Activated naive CD4-positive, alpha-beta T cell treated with anti-CD3 and anti-CD28 coated beads, Interleukin-2, amount 50 U/mL, for 24 hours (primary cell): ENCODE data around the gene IFT74.
"Not testable (repeated sequence)": the region's sequence is repeated elsewhere in the genome, so short reads cannot be mapped to it uniquely, and the experiment has no call there.

Source experiments
- H3K27ac Mint-ChIP-seq: one replicate; pipeline ENCODE4 v1.8.0; 2021; ENCODE audit warnings: mild to moderate bottlenecking, mixed read lengths
- H3K27me3 Mint-ChIP-seq: one replicate; pipeline ENCODE4 v1.8.0; 2021; ENCODE audit warnings: mixed read lengths
- H3K36me3 Mint-ChIP-seq: one replicate; pipeline ENCODE4 v1.8.0; 2021; ENCODE audit warnings: mixed read lengths
- H3K4me1 Mint-ChIP-seq: one replicate; pipeline ENCODE4 v1.8.0; 2021; ENCODE audit warnings: mixed read lengths
- H3K4me3 Mint-ChIP-seq: one replicate; pipeline ENCODE4 v1.8.0; 2021; ENCODE audit warnings: mild to moderate bottlenecking, mixed read lengths
- H3K9me3 Mint-ChIP-seq: one replicate; pipeline ENCODE4 v1.8.0; 2021; ENCODE audit warnings: mixed read lengths

The IFT74 gene

DNA sequence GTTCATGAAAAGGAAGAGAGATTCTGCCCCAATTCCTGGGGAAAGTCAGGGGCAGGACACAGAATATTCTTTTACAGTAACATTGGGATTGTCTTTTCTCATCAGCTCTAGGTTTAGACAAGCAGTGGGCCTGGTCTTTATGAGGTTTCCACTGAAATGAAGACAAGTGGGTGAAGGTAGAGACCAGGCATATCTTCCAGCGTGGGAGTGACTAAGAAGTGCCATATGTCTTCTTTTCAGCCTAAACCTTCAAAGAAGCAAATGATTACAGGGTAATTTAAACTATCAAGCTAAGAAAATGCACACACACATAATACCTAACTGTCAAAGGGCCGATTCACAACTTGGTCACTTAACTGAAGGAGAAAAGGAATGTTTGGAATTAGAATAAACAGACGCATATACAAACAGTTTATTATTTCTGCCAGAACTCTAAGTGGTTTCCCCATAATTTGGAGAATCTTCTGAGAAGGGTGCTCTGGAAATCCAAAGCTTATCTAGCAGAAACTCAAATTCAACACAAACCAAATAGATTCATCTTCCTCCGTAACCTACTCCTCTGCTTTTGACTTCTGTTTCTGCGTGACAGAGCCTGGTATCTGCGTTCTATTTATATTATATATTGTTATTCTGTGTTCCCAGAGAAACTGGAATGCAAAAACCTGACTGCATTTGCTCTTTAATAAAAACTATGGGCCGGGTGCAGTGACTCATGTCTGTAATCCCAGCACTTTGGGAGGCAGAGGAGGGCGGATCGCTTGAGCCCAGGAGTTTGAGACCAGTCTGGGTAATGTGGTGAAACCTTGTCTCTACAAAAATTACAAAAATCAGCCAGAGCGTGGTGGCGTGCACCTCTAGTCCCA, 130.8 kb downstream of the IFT74 start:
- Mint-ChIP-seq H3K4me1 (no peaks in the 10 kb centered on the region), H3K4me3 (no peak overlapping the region), H3K36me3 (no peaks in the 10 kb centered on the region), H3K9me3 (no peaks in the 10 kb centered on the region), H3K27me3 (peaks cover 3% of the 10 kb centered on the region), H3K27ac (no peak overlapping the region)

DNA sequence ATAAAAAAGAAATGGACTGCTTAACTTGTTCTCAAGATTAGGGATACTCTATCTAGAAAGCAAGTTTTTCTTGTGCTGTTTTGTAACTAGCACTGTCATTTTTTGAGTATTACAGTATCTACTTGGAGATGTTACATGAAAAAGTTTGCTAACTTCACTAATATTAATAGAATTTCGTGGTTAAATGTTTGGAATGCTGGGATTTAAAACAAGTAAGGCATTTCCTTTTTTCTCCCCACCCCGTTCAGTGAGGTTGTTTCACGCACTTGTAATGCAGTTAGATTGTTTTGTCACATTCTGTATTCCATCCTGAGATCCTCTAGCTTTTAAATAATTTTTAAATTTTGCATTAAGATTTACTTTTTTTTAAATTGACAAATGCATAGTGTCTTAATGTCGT, 132.8 kb downstream of the IFT74 start:
- Mint-ChIP-seq H3K36me3 (no peaks in the 10 kb centered on the region), H3K9me3 (no peaks in the 10 kb centered on the region), H3K27me3 (peaks cover 11% of the 10 kb centered on the region), H3K27ac (no peak overlapping the region), H3K4me3 (no peak overlapping the region), H3K4me1 (no peaks in the 10 kb centered on the region)

DNA sequence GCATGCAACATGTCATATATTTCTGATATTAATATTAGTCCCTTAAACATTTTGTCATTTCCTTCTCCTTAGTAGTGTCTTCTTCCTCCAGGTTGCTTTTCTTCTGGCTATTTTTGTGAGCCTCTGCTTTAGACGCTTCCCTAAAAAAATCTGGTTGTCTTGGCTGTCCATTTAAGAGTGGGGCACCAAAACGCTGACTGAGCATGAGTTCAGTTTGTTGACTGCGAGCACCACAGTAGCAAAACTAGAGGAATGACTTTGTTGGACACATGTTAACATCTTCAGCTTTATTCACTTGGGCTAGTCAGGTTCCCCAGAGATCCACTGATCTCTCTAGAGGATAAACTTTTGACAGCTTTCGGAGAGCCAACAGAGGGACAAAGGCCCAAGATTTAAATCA, 133.5 kb downstream of the IFT74 start:
- Mint-ChIP-seq H3K9me3 (no peaks in the 10 kb centered on the region), H3K27me3 (peaks cover 16% of the 10 kb centered on the region), H3K27ac (no peak overlapping the region), H3K4me1 (no peaks in the 10 kb centered on the region), H3K4me3 (no peak overlapping the region), H3K36me3 (no peaks in the 10 kb centered on the region)

GRCh38 chr9:27090231-27090630, 134.0 kb downstream of the IFT74 start:
- Mint-ChIP-seq H3K4me3 (no peak overlapping the region), H3K4me1 (no peaks in the 10 kb centered on the region), H3K27me3 (peaks cover 18% of the 10 kb centered on the region), H3K36me3 (no peaks in the 10 kb centered on the region), H3K9me3 (no peaks in the 10 kb centered on the region), H3K27ac (no peak overlapping the region)

- H3K27ac Mint-ChIP-seq, result no peak overlapping the region
- peaks cover 18% of the 10 kb centered on the region for H3K27me3 Mint-ChIP-seq
These were observed 134.5 kb downstream of the IFT74 start for GRCh38 chr9:27090711-27091110.

GRCh38 chr9:27092496-27092895, 136.3 kb downstream of the IFT74 start:
- H3K9me3 Mint-ChIP-seq, H3K36me3 Mint-ChIP-seq, H3K27ac Mint-ChIP-seq, H3K4me1 Mint-ChIP-seq, H3K4me3 Mint-ChIP-seq: not testable (repeated sequence)
- H3K27me3 Mint-ChIP-seq, result peaks cover 20% of the 10 kb centered on the region

More at GRCh38 chr9:27090711-27091110, 134.5 kb downstream of the IFT74 start:
- Mint-ChIP-seq H3K9me3 (no peaks in the 10 kb centered on the region), H3K4me1 (no peaks in the 10 kb centered on the region), H3K4me3 (no peak overlapping the region), H3K36me3 (no peaks in the 10 kb centered on the region)

- H3K27me3 Mint-ChIP-seq, result peaks cover 20% of the 10 kb centered on the region
- H3K4me1 Mint-ChIP-seq, H3K36me3 Mint-ChIP-seq, H3K9me3 Mint-ChIP-seq, H3K4me3 Mint-ChIP-seq, H3K27ac Mint-ChIP-seq: not testable (repeated sequence)
These were observed 137.3 kb downstream of the IFT74 start for GRCh38 chr9:27093384-27094067.

GRCh38 chr9:27094640-27095298, 138.6 kb downstream of the IFT74 start:
- H3K9me3 Mint-ChIP-seq, result no peaks in the 10 kb centered on the region
- H3K36me3 Mint-ChIP-seq, result no peaks in the 10 kb centered on the region
- H3K4me3 Mint-ChIP-seq, result no peak overlapping the region
- no peaks in the 10 kb centered on the region for H3K4me1 Mint-ChIP-seq
- peaks cover 20% of the 10 kb centered on the region for H3K27me3 Mint-ChIP-seq
- no peak overlapping the region for H3K27ac Mint-ChIP-seq

- Mint-ChIP-seq H3K9me3 (no peaks in the 10 kb centered on the region), H3K27ac (no peak overlapping the region), H3K4me1 (no peaks in the 10 kb centered on the region), H3K36me3 (no peaks in the 10 kb centered on the region), H3K27me3 (no peaks in the 10 kb centered on the region), H3K4me3 (no peak overlapping the region)
These were observed 151.0 kb downstream of the IFT74 start for GRCh38 chr9:27107241-27107640.

DNA sequence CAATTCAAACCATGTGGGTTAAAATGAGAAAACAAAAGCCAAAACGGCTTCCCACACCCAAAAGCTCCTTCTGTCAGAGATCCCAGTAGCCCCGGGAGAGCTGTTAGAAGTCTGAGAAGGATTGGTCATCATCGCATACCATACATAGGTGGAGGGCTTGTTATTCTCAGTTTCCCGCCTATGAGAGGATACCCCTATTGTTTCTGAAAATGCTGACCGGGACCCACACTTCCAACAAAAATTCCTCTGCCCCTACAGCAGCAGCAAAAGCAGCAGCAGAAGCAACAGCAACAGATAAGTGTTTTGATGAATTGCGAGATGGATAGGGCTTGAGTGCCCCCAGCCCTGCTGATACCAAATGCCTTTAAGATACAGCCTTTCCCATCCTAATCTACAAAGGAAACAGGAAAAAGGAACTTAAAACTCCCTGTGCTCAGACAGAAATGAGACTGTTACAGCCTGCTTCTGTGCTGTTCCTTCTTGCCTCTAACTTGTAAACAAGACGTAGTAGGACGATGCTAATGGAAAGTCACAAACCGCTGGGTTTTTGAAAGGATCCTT, 152.8 kb downstream of the IFT74 start, which contains the start of gene TEK:
TSS of gene TEK (plus strand) at position 245 of the 561 bp plus-strand sequence. CDS start 366 bp downstream, outside the sequence.
- H3K4me3 Mint-ChIP-seq, result no peak within 1 kb of the TSS
- H3K4me1 Mint-ChIP-seq, result no peaks in the 10 kb centered on the region
- no peaks in the 10 kb centered on the region for H3K9me3 Mint-ChIP-seq
- no peak within 1 kb of the TSS for H3K27ac Mint-ChIP-seq
- peaks cover 3% of the 10 kb centered on the region for H3K27me3 Mint-ChIP-seq
- H3K36me3 Mint-ChIP-seq, result no peaks in the 10 kb centered on the region

DNA sequence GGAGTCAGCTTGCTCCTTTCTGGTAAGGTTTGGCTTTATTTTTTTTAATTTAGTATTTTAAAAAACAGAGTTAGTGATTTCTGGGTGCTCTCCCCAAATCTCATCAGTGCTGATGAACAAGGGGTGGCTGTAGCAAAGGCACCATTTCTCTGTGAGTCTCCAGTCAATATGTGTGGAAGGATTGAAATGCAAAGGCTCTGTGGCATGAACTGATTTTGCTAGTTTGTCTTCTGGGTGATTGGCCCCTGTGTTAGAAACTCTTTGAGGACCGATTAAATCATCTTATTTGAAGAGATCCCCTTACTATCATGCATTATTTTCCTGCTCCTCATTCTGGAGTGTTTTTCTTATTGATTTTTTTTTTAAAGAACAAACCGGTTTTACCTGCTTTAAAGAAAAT, 153.4 kb downstream of the IFT74 start:
- Mint-ChIP-seq H3K4me1 (no peaks in the 10 kb centered on the region), H3K4me3 (no peak overlapping the region), H3K9me3 (no peaks in the 10 kb centered on the region), H3K27me3 (peaks cover 3% of the 10 kb centered on the region), H3K27ac (no peak overlapping the region), H3K36me3 (no peaks in the 10 kb centered on the region)

DNA sequence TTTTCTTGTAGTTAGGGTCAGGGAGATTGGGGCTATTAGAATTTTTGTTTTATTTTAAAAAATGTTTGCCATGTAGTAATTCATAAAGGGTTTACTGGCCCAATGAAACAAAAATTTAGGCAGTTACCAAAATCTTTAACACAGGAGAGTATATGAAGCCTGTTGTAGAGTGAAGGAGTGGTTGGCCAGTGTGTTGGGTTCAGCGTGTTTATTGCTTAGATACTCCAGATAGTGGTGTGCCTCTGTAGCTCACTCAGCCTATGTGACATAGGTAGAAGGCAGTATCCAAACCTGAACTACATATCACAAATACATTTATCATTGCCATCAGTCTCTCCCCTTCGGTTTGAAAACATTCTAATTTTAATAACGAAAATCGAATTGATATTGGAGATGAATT, 154.0 kb downstream of the IFT74 start:
- Mint-ChIP-seq H3K27ac (no peak overlapping the region), H3K9me3 (no peaks in the 10 kb centered on the region), H3K4me3 (no peak overlapping the region), H3K36me3 (no peaks in the 10 kb centered on the region), H3K27me3 (peaks cover 3% of the 10 kb centered on the region), H3K4me1 (no peaks in the 10 kb centered on the region)

DNA sequence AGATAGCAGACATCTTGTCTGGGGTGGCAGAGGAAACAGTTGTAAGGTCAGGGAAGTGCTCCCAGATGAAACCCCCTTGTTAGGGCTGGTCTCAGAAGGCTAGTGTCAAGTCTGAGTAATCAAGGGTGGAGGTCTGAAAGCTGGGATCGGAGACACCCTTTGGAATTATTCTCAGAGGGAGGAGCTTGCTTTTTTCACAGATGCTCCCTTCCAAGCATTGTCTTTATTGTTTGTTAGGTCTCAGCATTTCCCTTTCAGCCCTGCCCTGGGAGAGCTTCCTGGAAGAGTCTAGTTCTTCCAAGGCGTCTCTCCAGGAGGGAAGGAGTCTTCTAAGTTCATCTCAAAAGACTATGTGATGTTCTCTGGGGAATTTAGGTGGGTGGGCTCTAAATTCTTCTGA, 156.0 kb downstream of the IFT74 start:
- no peaks in the 10 kb centered on the region for H3K4me1 Mint-ChIP-seq
- no peaks in the 10 kb centered on the region for H3K36me3 Mint-ChIP-seq
- no peak overlapping the region for H3K27ac Mint-ChIP-seq
- H3K9me3 Mint-ChIP-seq, result no peaks in the 10 kb centered on the region
- H3K27me3 Mint-ChIP-seq, result peaks cover 3% of the 10 kb centered on the region
- no peak overlapping the region for H3K4me3 Mint-ChIP-seq
